Lower lobe of right lung (tissue), 2 donors: ENCODE results near the gene C19orf81. TPM values are rescaled to one million over a fixed set of nuclear protein-coding genes. Genes with fewer than 3 reads are reported as not detected.

Experiments
- ATAC-seq, 2 donors: fragments of 200-7000 bp; cut with Tn5 transposase; one replicate each; pipeline ENCODE4 v1.9.1; 2020 to 2022; ENCODE audit warnings: mild to moderate bottlenecking in 2 of 2, moderate library complexity in 2 of 2
- DNase-seq: peaks from one replicate; pipeline ENCODE4 v3.0.0-alpha.2; 2020
- H3K27ac ChIP-seq: fragments of 200-600 bp; one replicate; pipeline ENCODE4 v1.8.0; 2022
- H3K27me3 ChIP-seq: fragments of 200-600 bp; one replicate; pipeline ENCODE4 v1.8.0; 2022; ENCODE audit warnings: low read depth
- H3K36me3 ChIP-seq: fragments of 200-600 bp; one replicate; pipeline ENCODE4 v1.8.0; 2022; ENCODE audit warnings: mild to moderate bottlenecking
- H3K4me1 ChIP-seq: fragments of 200-600 bp; one replicate; pipeline ENCODE4 v1.8.0; 2022
- H3K4me3 ChIP-seq: fragments of 200-600 bp; one replicate; pipeline ENCODE4 v1.8.0; 2022; ENCODE audit warnings: mild to moderate bottlenecking
- H3K9me3 ChIP-seq: fragments of 200-600 bp; one replicate; pipeline ENCODE4 v1.8.0; 2022
- CTCF ChIP-seq: fragments of 200-600 bp; IDR thresholded peaks from one replicate; pipeline ENCODE4 v1.8.0; 2022; ENCODE audit warnings: antibody characterized with exemption, mild to moderate bottlenecking
- intact Hi-C: fragments of 100-400 bp; cut with DNase I; formaldehyde crosslinking; loops from one replicate; pipeline ENCODE4 v1.11.0; 2022
- total RNA-seq: library from RNA; stranded (reverse); fragmentation: NEBNext Ultra II Directional; extraction: Animal tissue kit (Norgen Biotek cat#: 25700); gene quantifications from one replicate; pipeline ENCODE4 v1.2.1, GENCODE V29; 2021
- donor health status: DM: no; HTN: yes; CAD: no; lungs with severe emphysema.

The C19orf81 gene
- total RNA-seq, 1 donor from 2014 or later, result 5.2 TPM

- TF ChIP-seq CTCF, result no peak
- Histone ChIP-seq H3K36me3 (no peaks in the 10 kb centered on the region), H3K4me3 (no peak overlapping the region), H3K27ac (no peak overlapping the region), H3K9me3 (no peaks in the 10 kb centered on the region), H3K27me3 (peaks cover 74% of the 10 kb centered on the region), H3K4me1 (no peaks in the 10 kb centered on the region)
- no peak for DNase-seq
- ATAC-seq, result no peak
- intact Hi-C loops, result no loop called here
These were observed 39.5 kb downstream of the C19orf81 start for GRCh38 chr19:50688766-50689165.

- peaks cover 73% of the 10 kb centered on the region for H3K27me3 ChIP-seq
- intact Hi-C loops, result no loop called here
- H3K27ac ChIP-seq, result no peak overlapping the region
- no peak overlapping the region for H3K4me3 ChIP-seq
- H3K9me3 ChIP-seq, result no peaks in the 10 kb centered on the region
- no peaks in the 10 kb centered on the region for H3K36me3 ChIP-seq
- no peak for TF ChIP-seq CTCF
- ATAC-seq (no peak), DNase-seq (no peak)
- no peaks in the 10 kb centered on the region for H3K4me1 ChIP-seq
These were observed 41.2 kb downstream of the C19orf81 start for GRCh38 chr19:50690439-50690838.

- Histone ChIP-seq H3K36me3 (no peaks in the 10 kb centered on the region), H3K27me3 (peaks cover 60% of the 10 kb centered on the region), H3K4me1 (no peaks in the 10 kb centered on the region), H3K27ac (no peak overlapping the region), H3K4me3 (no peak overlapping the region), H3K9me3 (no peaks in the 10 kb centered on the region)
- ATAC-seq (no peak), DNase-seq (no peak)
- no peak for TF ChIP-seq CTCF
- intact Hi-C loops, result no loop called here
These were observed 44.1 kb downstream of the C19orf81 start for GRCh38 chr19:50693064-50693975.

GRCh38 chr19:50694815-50695145, 45.5 kb downstream of the C19orf81 start:
- TF ChIP-seq CTCF, result no peak
- H3K27me3 ChIP-seq, result peaks cover 58% of the 10 kb centered on the region
- H3K4me1 ChIP-seq, result no peaks in the 10 kb centered on the region
- no peaks in the 10 kb centered on the region for H3K9me3 ChIP-seq
- intact Hi-C loops, result no loop called here
- no peaks in the 10 kb centered on the region for H3K36me3 ChIP-seq
- H3K27ac ChIP-seq, result no peak overlapping the region
- no peak for ATAC-seq
- DNase-seq, result no peak
- H3K4me3 ChIP-seq, result no peak overlapping the region

- intact Hi-C loops, result no loop called here
- Histone ChIP-seq H3K4me1 (no peaks in the 10 kb centered on the region), H3K4me3 (no peak overlapping the region), H3K27ac (no peak overlapping the region), H3K9me3 (no peaks in the 10 kb centered on the region), H3K27me3 (peaks cover 51% of the 10 kb centered on the region), H3K36me3 (no peaks in the 10 kb centered on the region)
- no peak for TF ChIP-seq CTCF
- peak in 1 of 2 donors; percentile 27 for ATAC-seq
- DNase-seq, result no peak
These were observed 46.2 kb downstream of the C19orf81 start for GRCh38 chr19:50695251-50696093.
